H1 (cell line): ENCODE results near the gene CACNA1C.

Source experiments
- CEBPB ChIP-seq: IDR thresholded peaks from 2 replicates; pipeline ENCODE4 v1.6.1; 2012; ENCODE audit warnings: low read depth, low read length
- CREB1 ChIP-seq: IDR thresholded peaks from 2 replicates; pipeline ENCODE4 v1.6.1; 2012; ENCODE audit warnings: inconsistent platforms
- EGR1 ChIP-seq: IDR thresholded peaks from 2 replicates; pipeline ENCODE4 v1.6.1; 2011; ENCODE audit warnings: low read depth, low read length, borderline replicate concordance
- EP300 ChIP-seq, 2 experiments: IDR thresholded peaks; 1 replicate in 1 of 2; 2 replicates in 1 of 2; pipeline ENCODE4 v1.6.1; 2011 to 2012; ENCODE audit warnings: low read depth in 2 of 2, low read length in 2 of 2, mild to moderate bottlenecking in 2 of 2, borderline replicate concordance in 1 of 2, inconsistent platforms in 1 of 2, moderate library complexity in 1 of 2
- EZH2 ChIP-seq: fragments of 200-600 bp; sonication (generic); IDR thresholded peaks from 2 replicates; pipeline ENCODE4 v1.7.1; 2012; ENCODE audit warnings: low read depth, mild to moderate bottlenecking, moderate library complexity, low read length, inconsistent platforms; ENCODE audit not compliant: severe bottlenecking
- JUN ChIP-seq: IDR thresholded peaks from 2 replicates; pipeline ENCODE4 v1.6.1; 2011; ENCODE audit warnings: low read depth, mild to moderate bottlenecking, improper control_type of control experiment, low read length
- JUND ChIP-seq: IDR thresholded peaks from 2 replicates; pipeline ENCODE4 v1.6.1; 2011; ENCODE audit warnings: mild to moderate bottlenecking, improper control_type of control experiment, low read length
- NRF1 ChIP-seq: IDR thresholded peaks from 2 replicates; pipeline ENCODE4 v1.6.1; 2011; ENCODE audit warnings: mild to moderate bottlenecking, low read depth, low read length, improper control_type of control experiment
- POLR2A ChIP-seq, 2 experiments: IDR thresholded peaks; 1 replicate in 1 of 2; 2 replicates in 1 of 2; pipeline ENCODE4 v1.6.1; 2011; ENCODE audit warnings: low read depth in 2 of 2, low read length in 2 of 2, mild to moderate bottlenecking in 2 of 2; ENCODE audit errors: control extremely low read depth in 1 of 2
- POLR2AphosphoS5 ChIP-seq: IDR thresholded peaks from 2 replicates; pipeline ENCODE4 v1.6.1; 2011; ENCODE audit warnings: low read depth, low read length
- TEAD4 ChIP-seq: IDR thresholded peaks from 2 replicates; pipeline ENCODE4 v1.6.1; 2012; ENCODE audit warnings: low read depth, low read length, inconsistent platforms, mixed read lengths
- YY1 ChIP-seq: IDR thresholded peaks from 2 replicates; pipeline ENCODE4 v1.6.1; 2011; ENCODE audit warnings: low read depth, mild to moderate bottlenecking, low read length
- TF ChIP-seq, protein P1 (sequence below), 3 experiments: IDR thresholded peaks; 1 replicate in 2 of 3; 2 replicates in 1 of 3; pipeline versions ENCODE4 v1.5.1 to v1.6.1; 2011; ENCODE audit warnings: low read length in 3 of 3, mild to moderate bottlenecking in 3 of 3, inconsistent platforms in 2 of 3, low read depth in 1 of 3, moderate library complexity in 1 of 3; ENCODE audit not compliant: insufficient read depth in 1 of 3; ENCODE audit errors: control extremely low read depth in 1 of 3

DNA sequence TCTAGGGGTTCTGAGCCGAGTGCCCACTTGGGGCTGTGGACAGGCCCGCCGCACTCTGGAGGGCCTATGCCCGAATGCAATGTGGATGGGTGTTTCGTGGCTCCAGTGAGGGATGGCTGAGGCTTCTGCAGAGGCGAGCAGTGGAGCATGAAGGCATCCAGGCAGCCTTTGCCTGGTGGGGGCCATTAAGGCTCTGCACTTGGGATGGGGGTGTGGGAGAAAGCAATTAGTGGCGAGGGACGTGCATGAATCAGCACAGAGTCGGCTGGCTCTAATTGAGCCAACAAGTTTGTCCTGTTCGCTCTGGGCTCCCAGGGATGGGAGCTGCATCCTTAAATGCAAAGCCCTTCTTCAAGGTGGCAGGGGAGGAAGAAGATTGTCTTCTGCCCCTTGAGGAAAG, 395.1 kb downstream of the CACNA1C start:
- TF ChIP-seq POLR2AphosphoS5 (no peak), JUND (no peak), CREB1 (no peak), POLR2A (IDR thresholded peaks at IDR 0.05; ENCODE audit: control extremely low read depth in 1 of 2, low read depth in 2 of 2, low read length in 2 of 2) (no peak), YY1 (no peak), EP300 (IDR thresholded peaks at IDR 0.05; ENCODE audit: borderline replicate concordance in 1 of 2, low read depth in 2 of 2, low read length in 2 of 2) (no peak), EZH2 (no peak), TEAD4 (no peak), EGR1 (no peak), NRF1 (no peak), CEBPB (no peak), JUN (no peak)
- TF ChIP-seq, protein P1, sequence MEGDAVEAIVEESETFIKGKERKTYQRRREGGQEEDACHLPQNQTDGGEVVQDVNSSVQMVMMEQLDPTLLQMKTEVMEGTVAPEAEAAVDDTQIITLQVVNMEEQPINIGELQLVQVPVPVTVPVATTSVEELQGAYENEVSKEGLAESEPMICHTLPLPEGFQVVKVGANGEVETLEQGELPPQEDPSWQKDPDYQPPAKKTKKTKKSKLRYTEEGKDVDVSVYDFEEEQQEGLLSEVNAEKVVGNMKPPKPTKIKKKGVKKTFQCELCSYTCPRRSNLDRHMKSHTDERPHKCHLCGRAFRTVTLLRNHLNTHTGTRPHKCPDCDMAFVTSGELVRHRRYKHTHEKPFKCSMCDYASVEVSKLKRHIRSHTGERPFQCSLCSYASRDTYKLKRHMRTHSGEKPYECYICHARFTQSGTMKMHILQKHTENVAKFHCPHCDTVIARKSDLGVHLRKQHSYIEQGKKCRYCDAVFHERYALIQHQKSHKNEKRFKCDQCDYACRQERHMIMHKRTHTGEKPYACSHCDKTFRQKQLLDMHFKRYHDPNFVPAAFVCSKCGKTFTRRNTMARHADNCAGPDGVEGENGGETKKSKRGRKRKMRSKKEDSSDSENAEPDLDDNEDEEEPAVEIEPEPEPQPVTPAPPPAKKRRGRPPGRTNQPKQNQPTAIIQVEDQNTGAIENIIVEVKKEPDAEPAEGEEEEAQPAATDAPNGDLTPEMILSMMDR (IDR thresholded peaks at IDR 0.05; ENCODE audit: control extremely low read depth in 1 of 3, insufficient read depth in 1 of 3, low read depth in 1 of 3, low read length in 3 of 3) = no peak
